COR-L47 (cell line): ENCODE data around the gene SHE.

Experiments
- DNase-seq: peaks from one replicate; lab custom pipeline; 2025; lab: John Stamatoyannopoulos, UW

SHE gene

GRCh38 chr1:154478639-154479038, 23.6 kb downstream of the SHE start:
- no peak for DNase-seq

- DNase-seq, result no peak
These were observed 24.2 kb downstream of the SHE start for GRCh38 chr1:154478013-154478412.

GRCh38 chr1:154476791-154477190, 25.4 kb downstream of the SHE start:
- DNase-seq, result no peak

- DNase-seq, result peak; percentile 27
These were observed 27.4 kb downstream of the SHE start for GRCh38 chr1:154474802-154475201.

- no peak for DNase-seq
These were observed 30.9 kb downstream of the SHE start for GRCh38 chr1:154471304-154471703.

- DNase-seq, result no peak
These were observed 32.2 kb downstream of the SHE start for GRCh38 chr1:154469844-154470560.

GRCh38 chr1:154468535-154469250, 33.5 kb downstream of the SHE start:
- DNase-seq, result no peak

- no peak for DNase-seq
These were observed 34.6 kb downstream of the SHE start for GRCh38 chr1:154467434-154468102.

- DNase-seq, result no peak
These were observed 35.2 kb downstream of the SHE start for GRCh38 chr1:154466921-154467417.

- no peak for DNase-seq
These were observed 36.0 kb downstream of the SHE start for GRCh38 chr1:154466206-154466605.

- no peak for DNase-seq
These were observed 36.5 kb downstream of the SHE start for GRCh38 chr1:154465621-154466195.

GRCh38 chr1:154463512-154463990, 38.7 kb downstream of the SHE start:
- DNase-seq, result no peak

GRCh38 chr1:154460695-154461260, 41.4 kb downstream of the SHE start:
- no peak for DNase-seq

- DNase-seq, result no peak
These were observed 43.1 kb downstream of the SHE start for GRCh38 chr1:154459080-154459479.

GRCh38 chr1:154456631-154457030, 45.6 kb downstream of the SHE start:
- DNase-seq, result no peak

GRCh38 chr1:154454386-154455120, 47.7 kb downstream of the SHE start:
- no peak for DNase-seq

GRCh38 chr1:154453574-154454352, 48.4 kb downstream of the SHE start:
- no peak for DNase-seq

GRCh38 chr1:154453161-154453560, 49.1 kb downstream of the SHE start:
- no peak for DNase-seq

- no peak for DNase-seq
These were observed 53.8 kb downstream of the SHE start for GRCh38 chr1:154448331-154448811.

- no peak for DNase-seq
These were observed 55.4 kb downstream of the SHE start for GRCh38 chr1:154446789-154447188.
